ENCODE measurements around the gene TCF21. TPM values are rescaled to one million over a fixed set of nuclear protein-coding genes. Genes with fewer than 3 reads are reported as not detected.

Gene TCF21
- polyA plus RNA-seq, 2 of the 4 experiments (the other 2 are of a cell fraction): 0.12 to 0.25 TPM

DNA sequence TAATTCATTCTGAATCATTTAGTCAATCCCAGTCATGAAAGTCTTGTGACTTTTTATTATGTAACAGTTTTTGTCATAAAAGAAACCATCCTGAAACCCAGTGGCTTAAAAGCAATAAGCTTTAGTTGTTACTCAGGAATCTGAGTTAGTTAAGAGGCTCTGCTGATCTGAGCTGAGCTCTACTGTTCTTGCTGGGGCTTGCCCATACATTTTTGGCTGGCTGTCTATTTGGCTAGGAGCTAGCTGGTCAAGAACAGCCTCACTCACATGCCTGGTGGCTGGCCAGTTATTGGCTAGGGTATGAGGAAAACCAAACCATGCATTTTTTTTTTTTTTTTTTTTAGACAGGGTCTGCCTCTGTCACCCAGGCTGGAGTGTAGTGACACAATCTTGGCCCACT lies 10.6 kb downstream of the TCF21 start:
- Histone ChIP-seq H3K4me2 (no peak overlapping the region), H3K27ac (no peak overlapping the region), H3K4me3 (no peak overlapping the region), H3K9me3 (no peaks in the 10 kb centered on the region), H3K4me1 (peaks cover 18% of the 10 kb centered on the region)
- FAIRE-seq: no peak
- POLR2A ChIA-PET: no interaction called here
- TF ChIP-seq MYC (IDR thresholded peaks at IDR 0.05; ENCODE audit: borderline replicate concordance, low read length): no peak
- no peak for DNase-seq (ENCODE audit: low read depth in 1 of 2, low spot score in 1 of 2)
- ATAC-seq: no peak
- CTCF ChIA-PET: interaction anchor here (1.0 to 1.3 kb wide), 2 partner anchors 15 to 16 kb away, joined by 3 to 5 read pairs; no protein-coding TSS in a partner anchor

DNA sequence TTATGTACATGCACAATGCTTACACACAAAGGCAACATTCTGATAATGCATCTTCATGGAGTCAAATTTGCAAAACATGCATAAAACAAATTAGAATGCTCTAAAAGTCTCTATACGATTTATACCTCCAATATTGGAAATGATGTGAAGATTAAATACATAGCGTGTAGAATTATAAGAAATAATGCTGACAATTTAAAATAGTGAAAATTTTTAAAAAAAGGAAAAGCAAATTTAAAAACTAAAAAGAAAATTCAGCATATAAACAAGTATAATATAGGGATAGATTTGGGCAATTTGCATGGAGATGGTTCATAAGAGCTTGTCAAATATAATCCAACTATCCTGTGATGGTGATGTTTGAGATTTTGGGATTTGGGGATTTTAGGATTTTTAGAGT lies 14.9 kb downstream of the TCF21 start:
- Histone ChIP-seq H3K27ac (no peak overlapping the region), H3K4me2 (no peak overlapping the region), H3K9me3 (no peaks in the 10 kb centered on the region), H3K4me3 (no peak overlapping the region), H3K4me1 (no peaks in the 10 kb centered on the region)
- ChIA-PET CTCF (no interaction called here), POLR2A (no interaction called here)
- ATAC-seq: no peak
- TF ChIP-seq CBX8 (IDR thresholded peaks at IDR 0.05) (no peak), MAFK (IDR thresholded peaks at IDR 0.05; ENCODE audit: partially characterized antibody) (peak; percentile 21), MYC (IDR thresholded peaks at IDR 0.05; ENCODE audit: borderline replicate concordance, low read length) (no peak), HOXB5 (CRISPR knock-in tag; IDR thresholded peaks at IDR 0.05) (no peak)
- TF ChIP-seq, protein P1, sequence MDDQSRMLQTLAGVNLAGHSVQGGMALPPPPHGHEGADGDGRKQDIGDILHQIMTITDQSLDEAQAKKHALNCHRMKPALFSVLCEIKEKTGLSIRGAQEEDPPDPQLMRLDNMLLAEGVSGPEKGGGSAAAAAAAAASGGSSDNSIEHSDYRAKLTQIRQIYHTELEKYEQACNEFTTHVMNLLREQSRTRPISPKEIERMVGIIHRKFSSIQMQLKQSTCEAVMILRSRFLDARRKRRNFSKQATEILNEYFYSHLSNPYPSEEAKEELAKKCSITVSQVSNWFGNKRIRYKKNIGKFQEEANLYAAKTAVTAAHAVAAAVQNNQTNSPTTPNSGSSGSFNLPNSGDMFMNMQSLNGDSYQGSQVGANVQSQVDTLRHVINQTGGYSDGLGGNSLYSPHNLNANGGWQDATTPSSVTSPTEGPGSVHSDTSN (IDR thresholded peaks at IDR 0.05): no peak
- TF ChIP-seq, protein P2, sequence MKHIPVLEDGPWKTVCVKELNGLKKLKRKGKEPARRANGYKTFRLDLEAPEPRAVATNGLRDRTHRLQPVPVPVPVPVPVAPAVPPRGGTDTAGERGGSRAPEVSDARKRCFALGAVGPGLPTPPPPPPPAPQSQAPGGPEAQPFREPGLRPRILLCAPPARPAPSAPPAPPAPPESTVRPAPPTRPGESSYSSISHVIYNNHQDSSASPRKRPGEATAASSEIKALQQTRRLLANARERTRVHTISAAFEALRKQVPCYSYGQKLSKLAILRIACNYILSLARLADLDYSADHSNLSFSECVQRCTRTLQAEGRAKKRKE (CRISPR knock-in tag; IDR thresholded peaks at IDR 0.05; ENCODE audit: low read depth): no peak
- no peak for DNase-seq (ENCODE audit: low read depth in 1 of 2, low spot score in 1 of 2)
- no peak for FAIRE-seq
- 83% methylated on average over 2 of the region's 2 CpGs for WGBS (ENCODE audit: missing lambda C conversion rate)

DNA sequence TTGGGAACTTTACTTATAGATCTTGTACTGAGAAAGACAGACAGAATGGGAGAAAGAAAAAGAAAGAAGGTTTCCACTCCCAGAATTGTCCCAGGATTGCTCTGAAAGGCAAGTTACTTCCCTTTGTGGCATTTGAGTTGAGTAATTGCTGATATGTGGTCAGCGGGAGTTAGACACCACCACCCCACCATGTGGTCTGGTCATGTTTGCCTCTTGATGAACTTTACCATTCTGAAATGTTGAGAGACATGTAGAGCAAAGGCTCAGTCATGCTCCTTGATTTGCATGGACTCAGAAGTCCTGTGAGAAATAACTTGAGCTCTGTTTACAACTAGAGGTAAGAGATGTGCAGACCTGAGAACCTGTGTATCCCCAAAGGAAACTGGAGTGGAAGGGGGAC lies 17.1 kb downstream of the TCF21 start:
- WGBS (ENCODE audit: missing lambda C conversion rate): 61% methylated on average over 1 of the region's 1 CpG
- ATAC-seq (no peak), DNase-seq (ENCODE audit: low read depth in 1 of 2, low spot score in 1 of 2) (no peak), FAIRE-seq (no peak)
- H3K4me3 ChIP-seq: no peak overlapping the region
- no peak overlapping the region for H3K4me2 ChIP-seq
- TF ChIP-seq, protein P3, sequence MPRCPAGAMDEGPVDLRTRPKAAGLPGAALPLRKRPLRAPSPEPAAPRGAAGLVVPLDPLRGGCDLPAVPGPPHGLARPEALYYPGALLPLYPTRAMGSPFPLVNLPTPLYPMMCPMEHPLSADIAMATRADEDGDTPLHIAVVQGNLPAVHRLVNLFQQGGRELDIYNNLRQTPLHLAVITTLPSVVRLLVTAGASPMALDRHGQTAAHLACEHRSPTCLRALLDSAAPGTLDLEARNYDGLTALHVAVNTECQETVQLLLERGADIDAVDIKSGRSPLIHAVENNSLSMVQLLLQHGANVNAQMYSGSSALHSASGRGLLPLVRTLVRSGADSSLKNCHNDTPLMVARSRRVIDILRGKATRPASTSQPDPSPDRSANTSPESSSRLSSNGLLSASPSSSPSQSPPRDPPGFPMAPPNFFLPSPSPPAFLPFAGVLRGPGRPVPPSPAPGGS (IDR thresholded peaks at IDR 0.05): no peak
- TF ChIP-seq KDM1A (IDR thresholded peaks at IDR 0.05; ENCODE audit: low read depth) (no peak), ZC3H11A (IDR thresholded peaks at IDR 0.05) (no peak), ZNF302 (CRISPR knock-in tag; IDR thresholded peaks at IDR 0.05) (no peak), RNF2 (IDR thresholded peaks at IDR 0.05; ENCODE audit: borderline replicate concordance, low read depth) (no peak), HOXB5 (CRISPR knock-in tag; IDR thresholded peaks at IDR 0.05) (no peak), HEYL (CRISPR knock-in tag; IDR thresholded peaks at IDR 0.05) (no peak), MYC (IDR thresholded peaks at IDR 0.05; ENCODE audit: borderline replicate concordance, low read length) (no peak), FOSB (CRISPR knock-in tag; IDR thresholded peaks at IDR 0.05) (no peak), EHMT2 (IDR thresholded peaks at IDR 0.05; ENCODE audit: low read depth) (no peak), CHD4 (IDR thresholded peaks at IDR 0.05; ENCODE audit: borderline replicate concordance) (no peak), NFE2L2 (conservative IDR thresholded peaks at IDR 0.05; ENCODE audit: low read length) (no peak)
- TF ChIP-seq, protein P4, sequence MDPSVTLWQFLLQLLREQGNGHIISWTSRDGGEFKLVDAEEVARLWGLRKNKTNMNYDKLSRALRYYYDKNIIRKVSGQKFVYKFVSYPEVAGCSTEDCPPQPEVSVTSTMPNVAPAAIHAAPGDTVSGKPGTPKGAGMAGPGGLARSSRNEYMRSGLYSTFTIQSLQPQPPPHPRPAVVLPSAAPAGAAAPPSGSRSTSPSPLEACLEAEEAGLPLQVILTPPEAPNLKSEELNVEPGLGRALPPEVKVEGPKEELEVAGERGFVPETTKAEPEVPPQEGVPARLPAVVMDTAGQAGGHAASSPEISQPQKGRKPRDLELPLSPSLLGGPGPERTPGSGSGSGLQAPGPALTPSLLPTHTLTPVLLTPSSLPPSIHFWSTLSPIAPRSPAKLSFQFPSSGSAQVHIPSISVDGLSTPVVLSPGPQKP (IDR thresholded peaks at IDR 0.05; ENCODE audit: low read depth, low read length): no peak
- TF ChIP-seq, protein P5, sequence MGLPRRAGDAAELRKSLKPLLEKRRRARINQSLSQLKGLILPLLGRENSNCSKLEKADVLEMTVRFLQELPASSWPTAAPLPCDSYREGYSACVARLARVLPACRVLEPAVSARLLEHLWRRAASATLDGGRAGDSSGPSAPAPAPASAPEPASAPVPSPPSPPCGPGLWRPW (IDR thresholded peaks at IDR 0.05): no peak
- TF ChIP-seq, protein P1 (IDR thresholded peaks at IDR 0.05): no peak
- ChIA-PET CTCF (interaction anchor here (0.8 to 3.2 kb wide), 4 partner anchors 10 to 337 kb away, joined by 3 to 15 read pairs (median 6); no protein-coding TSS in a partner anchor), POLR2A (no interaction called here)
- H3K27ac ChIP-seq: peak overlapping the region in 1 of 2 experiments; percentile 30; a peak in 2 of 6 replicates
- H3K4me1 ChIP-seq: no peaks in the 10 kb centered on the region
- peaks cover 11% of the 10 kb centered on the region; the same call in 2 of the 3 replicates for H3K9me3 ChIP-seq
